Lung (tissue), 12 donors: ENCODE data around the gene SLC8A1. TPM values are rescaled to one million over a fixed set of nuclear protein-coding genes. Genes with fewer than 3 reads are reported as not detected.

Experiments
- ATAC-seq: fragments of 200-7000 bp; cut with Tn5 transposase; one replicate; pipeline ENCODE4 v1.9.1; 2020; ENCODE audit warnings: moderate number of reproducible peaks; ENCODE audit not compliant: insufficient read depth, low FRiP score
- DNase-seq, 3 donors: peaks; one replicate each; pipeline ENCODE4 v3.0.0-alpha.2; 2013 to 2017
- H3K27ac ChIP-seq, 2 donors: one replicate each; pipeline ENCODE4 v1.5.1; 2013; ENCODE audit warnings: mild to moderate bottlenecking in 2 of 2, moderate library complexity in 2 of 2, control low read depth in 1 of 2, inconsistent platforms in 1 of 2, low read depth in 1 of 2, low read length in 1 of 2
- H3K27me3 ChIP-seq, 3 donors: one replicate each; pipeline ENCODE4 v1.5.1; 2013; ENCODE audit warnings: low read length in 2 of 3; ENCODE audit not compliant: control insufficient read depth in 3 of 3, insufficient read depth in 3 of 3
- H3K36me3 ChIP-seq, 4 donors: one replicate each; pipeline ENCODE4 v1.5.1; 2013; ENCODE audit warnings: low read length in 4 of 4, mild to moderate bottlenecking in 1 of 4, moderate library complexity in 1 of 4; ENCODE audit not compliant: control insufficient read depth in 4 of 4, insufficient read depth in 4 of 4
- H3K4me1 ChIP-seq, 5 donors: one replicate each; pipeline ENCODE4 v1.5.1; 2013; ENCODE audit warnings: low read length in 5 of 5, mild to moderate bottlenecking in 2 of 5, moderate library complexity in 1 of 5; ENCODE audit not compliant: control insufficient read depth in 5 of 5, insufficient read depth in 5 of 5
- H3K4me3 ChIP-seq: one replicate; pipeline ENCODE4 v1.5.1; 2013; ENCODE audit warnings: mild to moderate bottlenecking, control low read depth, moderate library complexity
- H3K9ac ChIP-seq, 2 donors: one replicate each; pipeline ENCODE4 v1.5.1; 2013; ENCODE audit warnings: low read length in 2 of 2, control low read depth in 1 of 2; ENCODE audit not compliant: insufficient read depth in 1 of 2
- H3K9me3 ChIP-seq, 4 donors: one replicate each; pipeline ENCODE4 v1.5.1; 2013; ENCODE audit warnings: low read length in 3 of 4, mild to moderate bottlenecking in 1 of 4, moderate library complexity in 1 of 4; ENCODE audit not compliant: control insufficient read depth in 4 of 4, insufficient read depth in 3 of 4
- CTCF ChIP-seq: IDR thresholded peaks from 2 replicates; pipeline ENCODE4 v1.5.1; 2012; ENCODE audit warnings: mild to moderate bottlenecking; ENCODE audit errors: control extremely low read depth, extremely low read depth
- WGBS, 2 donors: extraction: QIAGEN DNeasy Blood & Tissue Kit; methylation state at CpG; one replicate each; pipeline ENCODE4 v1.1.7; 2013; 5-methylcytosine and 5-hydroxymethylcytosine counted together
- polyA plus RNA-seq, 2 donors: library from polyadenylated mRNA; stranded (reverse); fragments of 200-250 nt; gene quantifications; one replicate each; pipeline ENCODE4 v1.2.1, GENCODE V29; 2013
- total RNA-seq, 2 donors: library from RNA; depleted of rRNA in 1 of 2; stranded (reverse); fragments of >200 nt in 1 of 2; gene quantifications; one replicate each; pipeline ENCODE4 v1.2.1, GENCODE V29; 2014 to 2021
- donor health status: control.
- donor health status: control.
- donor health status: Bipolar disorder and iron deficiency.
- donor health status: healthy.
- donor health status: DM: yes; HTN: yes; CAD: no.

SLC8A1 gene
- total and polyA plus RNA-seq, 4 donors: 1.2 to 34.7 (median 18.4) TPM

- no peaks in the 10 kb centered on the region for H3K27me3 ChIP-seq
- H3K27ac ChIP-seq: no peak overlapping the region
- H3K9ac ChIP-seq: no peak overlapping the region
- peaks cover 0 to 9% (median 0%) of the 10 kb centered on the region in 5 donors for H3K4me1 ChIP-seq
- no peak for TF ChIP-seq CTCF
- no peaks in the 10 kb centered on the region for H3K9me3 ChIP-seq
- no peak overlapping the region for H3K4me3 ChIP-seq
- DNase-seq: no peak
- ATAC-seq: no peak
- WGBS, 2 donors: 89 to 90% methylated on average over 2 of the region's 2 CpGs
- H3K36me3 ChIP-seq: no peaks in the 10 kb centered on the region
Measured at GRCh38 chr2:40261042-40261441, 190.8 kb downstream of the SLC8A1 start.

- TF ChIP-seq CTCF: no peak
- peaks cover 0 to 9% (median 0%) of the 10 kb centered on the region in 5 donors for H3K4me1 ChIP-seq
- no peaks in the 10 kb centered on the region for H3K36me3 ChIP-seq
- no peak overlapping the region for H3K4me3 ChIP-seq
- H3K27me3 ChIP-seq: no peaks in the 10 kb centered on the region
- ATAC-seq: no peak
- WGBS, 2 donors: 56 to 57% methylated on average over 2 of the region's 2 CpGs
- no peak for DNase-seq
- H3K9me3 ChIP-seq: no peaks in the 10 kb centered on the region
- H3K9ac ChIP-seq: no peak overlapping the region
- H3K27ac ChIP-seq: no peak overlapping the region
Measured at GRCh38 chr2:40260437-40260836, 191.5 kb downstream of the SLC8A1 start.

GRCh38 chr2:40259900-40260299, 192.0 kb downstream of the SLC8A1 start:
- TF ChIP-seq CTCF: no peak
- H3K4me1 ChIP-seq: peaks cover 0 to 9% (median 0%) of the 10 kb centered on the region in 5 donors
- DNase-seq: no peak
- ATAC-seq: no peak
- H3K4me3 ChIP-seq: no peak overlapping the region
- H3K9ac ChIP-seq: no peak overlapping the region
- H3K27me3 ChIP-seq: no peaks in the 10 kb centered on the region
- H3K27ac ChIP-seq: no peak overlapping the region
- 57 to 100% methylated on average over 1 of the region's 1 CpG for WGBS, 2 donors
- H3K36me3 ChIP-seq: no peaks in the 10 kb centered on the region
- no peaks in the 10 kb centered on the region for H3K9me3 ChIP-seq

GRCh38 chr2:40258135-40258457, 193.8 kb downstream of the SLC8A1 start:
- no peak for TF ChIP-seq CTCF
- H3K36me3 ChIP-seq: no peaks in the 10 kb centered on the region
- 70 to 86% methylated on average over 4 of the region's 4 CpGs for WGBS, 2 donors

More at GRCh38 chr2:40258135-40258457, 193.8 kb downstream of the SLC8A1 start:
- Histone ChIP-seq H3K27ac (no peak overlapping the region), H3K9ac (no peak overlapping the region), H3K9me3 (no peaks in the 10 kb centered on the region), H3K4me1 (peaks cover 0 to 9% (median 0%) of the 10 kb centered on the region in 5 donors), H3K27me3 (no peaks in the 10 kb centered on the region), H3K4me3 (no peak overlapping the region)
- no peak for DNase-seq
- no peak for ATAC-seq
